ENCODE results near the gene ZNF385C.
"Not testable (repeated sequence)": the region's sequence is repeated elsewhere in the genome, so short reads cannot be mapped to it uniquely, and the experiment has no call there.

DNA sequence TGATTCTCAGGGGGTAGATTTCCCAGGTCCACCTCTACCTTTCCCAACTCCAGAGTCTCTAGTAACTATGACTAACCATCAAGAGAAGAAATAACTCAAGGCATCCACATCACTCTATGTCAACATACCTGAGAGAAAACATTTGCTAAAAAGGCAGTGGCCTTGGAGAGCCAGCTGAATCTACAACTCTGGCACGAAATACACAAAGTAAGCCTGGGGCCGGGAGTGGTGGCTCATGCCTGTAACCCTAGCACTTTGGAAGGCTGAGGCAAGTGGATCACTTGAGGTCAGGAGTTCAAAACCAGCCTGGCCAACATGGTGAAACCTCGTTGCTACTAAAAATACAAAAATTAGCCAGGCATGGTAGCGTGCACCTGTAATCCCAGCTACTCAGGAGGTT lies 44.9 kb upstream of the ZNF385C start:
- TF ChIP-seq CTCF, POLR2A, EP300 (IDR thresholded peaks at IDR 0.05): not testable (repeated sequence)
